Stimulated activated CD8-positive, alpha-beta memory T cell treated with anti-CD3 and anti-CD28 coated beads, Interleukin-15, amount 100 ng/mL, for 24 hours (primary cell): ENCODE measurements around the gene OR8D4.
"Not testable (repeated sequence)": the region's sequence is repeated elsewhere in the genome, so short reads cannot be mapped to it uniquely, and the experiment has no call there.

Experiments
- DNase-seq: peaks from one replicate; pipeline ENCODE4 v3.0.0-alpha.2; 2020; ENCODE audit warnings: low read depth

Gene OR8D4

GRCh38 chr11:123901867-123902266 is at the start of gene OR8D4:
OR8D4 (plus strand) TSS chr11:123902167; CDS start chr11:123906432, 4,265 bp downstream.
- no peak for DNase-seq

- DNase-seq, result no peak
Measured at GRCh38 chr11:123852321-123852720, 49.6 kb upstream of the OR8D4 start.

DNA sequence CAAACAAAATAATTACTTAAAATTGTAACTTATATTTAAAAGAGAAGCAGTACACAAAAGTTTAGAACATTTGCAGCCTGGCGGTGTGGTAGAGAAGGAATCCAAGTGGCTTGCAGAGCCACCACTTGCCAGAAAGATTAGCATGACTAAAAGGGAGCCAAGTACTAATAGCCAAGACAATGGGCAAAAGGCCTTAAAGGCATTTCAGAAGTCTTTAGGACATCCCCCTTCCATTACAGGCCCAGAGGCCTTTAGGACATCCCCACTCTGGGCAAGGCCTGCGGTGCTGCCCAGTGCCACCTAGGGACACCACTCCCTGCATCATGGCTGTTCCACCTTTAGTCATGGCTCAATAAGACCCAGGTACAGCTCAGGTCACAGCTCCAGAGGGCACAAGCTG is 48.9 kb upstream of the OR8D4 start:
- no peak for DNase-seq

- no peak for DNase-seq
Measured at GRCh38 chr11:123856444-123856843, 45.5 kb upstream of the OR8D4 start.

DNA sequence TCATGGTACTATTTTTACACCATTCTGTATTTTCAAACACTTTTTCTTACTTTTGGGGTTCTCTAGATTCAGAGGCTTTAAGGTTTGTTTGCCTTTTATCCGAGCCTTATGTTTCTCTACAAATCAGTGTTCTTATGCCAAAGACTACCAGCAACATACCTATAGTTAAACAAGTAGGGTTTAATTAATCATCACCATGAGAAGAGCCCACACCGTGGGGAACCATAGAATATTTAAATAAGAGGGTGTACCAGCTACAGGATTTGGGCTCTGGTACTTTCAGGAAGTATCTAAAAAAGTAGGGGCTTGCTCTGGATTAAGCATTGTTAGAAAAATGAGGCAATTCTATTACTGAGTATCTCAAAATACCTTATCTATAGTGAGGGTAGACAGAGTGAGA is 42.2 kb upstream of the OR8D4 start:
- no peak for DNase-seq

DNA sequence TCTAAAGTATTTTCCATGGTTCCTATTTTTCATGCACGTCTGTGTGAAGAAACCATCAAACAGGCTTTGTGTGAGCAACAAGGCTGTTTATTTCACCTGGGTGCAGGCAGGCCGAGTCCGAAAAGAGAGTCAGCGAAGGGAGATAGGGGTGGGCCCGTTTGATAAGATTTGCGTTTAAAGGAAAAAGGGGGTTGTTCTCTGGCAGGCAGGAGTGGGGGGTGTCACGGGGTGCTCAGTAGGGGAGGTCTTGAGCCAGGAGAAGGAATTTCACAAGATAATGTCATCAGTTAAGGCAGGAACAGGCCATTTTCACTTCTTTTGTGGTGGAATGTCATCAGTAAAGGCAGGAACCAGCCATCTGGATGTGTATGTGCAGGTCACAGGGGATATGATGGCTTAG is 36.7 kb upstream of the OR8D4 start:
- not testable (repeated sequence) for DNase-seq

DNA sequence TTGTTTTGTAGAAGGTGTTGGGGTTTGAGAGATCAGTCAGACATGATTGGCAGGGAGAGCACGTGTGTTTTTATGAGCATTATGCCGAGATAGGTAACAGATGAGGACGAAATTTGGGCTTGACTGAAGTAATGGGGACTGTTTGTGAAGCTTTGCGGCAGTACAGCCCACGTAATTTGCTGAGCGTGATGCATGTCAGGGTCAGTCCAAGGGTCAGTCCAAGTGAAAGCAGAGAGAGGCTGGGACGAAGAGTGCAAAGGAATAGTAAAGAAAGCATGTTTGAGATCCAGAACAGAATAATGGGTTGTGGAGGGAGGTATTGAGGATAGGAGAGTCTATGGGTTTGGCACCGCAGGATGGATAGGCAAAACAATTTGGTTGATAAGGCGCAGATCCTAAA is 34.2 kb upstream of the OR8D4 start:
- not testable (repeated sequence) for DNase-seq

- no peak for DNase-seq
Measured at GRCh38 chr11:123880912-123881311, 21.1 kb upstream of the OR8D4 start.

- DNase-seq, result no peak
Measured at GRCh38 chr11:123885570-123885969, 16.4 kb upstream of the OR8D4 start, which contains the start of gene TMEM225. TMEM225 (minus strand) TSS chr11:123885670; CDS start chr11:123885425, 245 bp downstream.

GRCh38 chr11:123892031-123892430 is 9.9 kb upstream of the OR8D4 start:
- DNase-seq, result no peak

DNA sequence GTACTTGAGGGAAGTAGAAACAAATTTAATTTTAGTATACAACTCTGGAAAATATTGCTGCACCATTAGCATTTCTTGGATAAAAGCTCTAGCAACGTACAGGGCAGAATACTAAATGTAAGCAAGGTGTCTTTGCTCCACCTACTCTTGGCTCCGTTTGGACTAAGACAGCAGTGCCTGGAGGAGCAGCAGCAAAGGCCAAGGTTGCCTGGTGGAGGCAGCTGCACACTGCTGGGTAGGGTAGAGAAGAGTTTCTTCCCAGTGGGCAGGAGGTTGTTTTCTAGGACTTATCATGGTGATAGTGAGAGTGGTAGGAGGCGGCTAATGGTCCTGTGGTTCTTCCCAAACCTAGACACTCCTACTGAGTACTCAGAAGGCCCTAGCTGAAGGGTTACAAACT is 2.2 kb upstream of the OR8D4 start:
- no peak for DNase-seq

GRCh38 chr11:123903932-123904331 is 2.0 kb downstream of the OR8D4 start:
- DNase-seq, result no peak

GRCh38 chr11:123904932-123905331 is 3.0 kb downstream of the OR8D4 start:
- no peak for DNase-seq

DNA sequence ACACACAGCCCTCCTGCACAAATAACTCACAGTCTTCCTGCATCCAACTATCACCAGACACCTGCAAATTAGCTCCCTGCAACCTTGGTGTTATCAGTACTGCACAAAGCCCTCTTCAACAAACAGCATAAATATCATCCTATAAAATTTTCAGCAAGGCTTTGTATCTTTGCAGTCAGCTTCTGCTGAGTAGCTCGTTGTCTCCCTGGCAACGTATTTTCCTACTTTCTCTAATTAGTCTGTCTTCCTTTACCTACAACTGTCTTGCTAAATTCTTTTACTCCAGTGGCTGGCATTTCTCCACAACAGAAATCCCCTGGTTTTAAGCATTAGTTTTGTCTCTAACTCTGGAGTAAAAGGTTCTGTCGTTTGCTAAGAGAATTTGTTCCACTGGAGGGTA is 3.9 kb downstream of the OR8D4 start:
- no peak for DNase-seq

- DNase-seq, result no peak
Measured at GRCh38 chr11:123920943-123921342, 19.0 kb downstream of the OR8D4 start.

DNA sequence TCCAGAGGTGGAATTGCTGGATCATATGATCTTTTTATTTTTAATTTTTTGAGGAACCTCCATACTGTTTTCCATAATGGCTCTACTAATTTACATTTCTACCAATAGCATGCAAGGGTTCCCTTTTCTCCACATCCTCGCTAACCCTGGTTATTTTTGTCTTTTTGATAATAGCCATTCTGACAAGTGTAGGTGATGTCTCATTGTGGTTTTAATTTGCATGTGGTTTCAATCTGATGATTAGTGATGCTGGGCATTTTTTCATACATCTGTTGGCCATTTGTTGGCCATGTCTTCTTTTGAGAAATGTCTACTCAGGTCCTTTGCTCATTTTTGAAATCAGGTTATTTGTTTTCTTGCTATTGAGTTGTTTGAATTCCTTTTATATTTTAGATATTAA is 22.1 kb downstream of the OR8D4 start:
- DNase-seq, result no peak

DNA sequence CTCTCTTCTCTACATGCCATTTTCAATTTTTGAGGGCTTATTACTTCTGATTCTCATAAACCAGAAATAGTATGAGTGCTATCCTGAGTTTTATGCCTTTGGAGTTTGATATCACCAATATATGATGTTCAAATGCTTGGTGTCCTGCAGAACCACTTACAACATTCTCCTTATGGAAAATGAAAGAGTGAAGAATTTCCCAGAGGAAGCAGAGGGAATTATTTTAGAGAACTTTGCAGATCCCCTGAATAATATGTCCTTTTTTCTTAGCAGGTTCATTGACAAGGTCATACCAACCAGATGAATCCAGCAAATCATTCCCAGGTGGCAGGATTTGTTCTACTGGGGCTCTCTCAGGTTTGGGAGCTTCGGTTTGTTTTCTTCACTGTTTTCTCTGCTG is 37.4 kb downstream of the OR8D4 start, which contains the start of gene OR4D5:
Gene OR4D5, plus strand, starts transcription at position 301 of the 400 bp plus-strand sequence. Its CDS starts 0 bp downstream, at position 301.
- no peak for DNase-seq

DNA sequence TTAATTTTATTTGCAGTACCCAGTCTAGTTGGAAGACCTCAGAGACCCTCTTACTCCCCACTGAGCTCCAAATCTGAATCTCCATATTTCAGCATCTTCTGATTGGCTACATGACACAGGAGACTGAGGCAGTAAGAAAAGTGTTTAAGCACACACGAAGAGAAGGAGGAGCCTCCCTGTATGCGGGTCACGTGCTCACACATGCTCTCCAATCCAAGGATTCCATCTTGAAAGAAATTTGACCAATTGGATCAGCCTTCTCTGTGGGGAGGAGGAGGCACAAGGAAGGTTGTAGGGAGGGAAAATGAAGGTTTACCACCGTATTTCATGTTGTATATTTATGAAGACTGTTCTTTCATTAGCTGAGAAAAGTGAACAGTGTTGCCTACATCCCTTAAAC is 40.4 kb downstream of the OR8D4 start:
- DNase-seq, result no peak

GRCh38 chr11:123943738-123944137 is 41.8 kb downstream of the OR8D4 start, which contains the start of gene OR6T1:
OR6T1 (minus strand) TSS chr11:123943838; CDS start chr11:123943838, 0 bp downstream.
- no peak for DNase-seq

- no peak for DNase-seq
Measured at GRCh38 chr11:123945132-123945531, 43.2 kb downstream of the OR8D4 start.

DNA sequence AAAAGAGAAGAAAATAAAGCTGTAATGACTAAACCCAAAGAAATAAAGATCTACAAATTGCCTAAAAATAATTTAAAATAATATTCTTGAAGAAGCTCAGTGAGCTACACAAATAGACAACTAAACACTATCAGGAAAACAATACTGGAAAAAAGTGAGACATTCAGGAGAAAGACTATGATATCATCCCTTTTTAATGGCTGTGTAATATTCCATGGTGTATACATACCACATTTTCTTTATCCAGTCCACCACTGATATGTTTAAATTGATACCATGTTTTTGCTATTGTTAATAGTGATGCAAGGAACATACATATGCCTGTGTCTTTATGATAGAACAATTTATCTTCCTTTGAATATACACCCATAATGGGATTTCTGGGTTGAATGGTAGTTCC is 54.8 kb downstream of the OR8D4 start:
- DNase-seq, result no peak
